GM23248 (cell line): Measurements from ENCODE around the gene ANKRD18B.
"Not testable (repeated sequence)": the region's sequence is repeated elsewhere in the genome, so short reads cannot be mapped to it uniquely, and the experiment has no call there.

Source experiments
- EZH2 ChIP-seq: fragments of 200-600 bp; sonication (generic); IDR thresholded peaks from 2 replicates; pipeline ENCODE4 v1.6.1; 2018; ENCODE audit warnings: antibody characterized with exemption, mild to moderate bottlenecking; ENCODE audit not compliant: insufficient read depth, poor library complexity, severe bottlenecking
- EZH2phosphoT487 ChIP-seq: fragments of 200-600 bp; sonication (generic); IDR thresholded peaks from 2 replicates; pipeline ENCODE4 v1.6.1; 2018; ENCODE audit warnings: antibody characterized with exemption, moderate library complexity, mild to moderate bottlenecking, low read depth; ENCODE audit not compliant: insufficient read depth

GRCh38 chr9:33512535-33512934, 11.5 kb upstream of the ANKRD18B start:
- not testable (repeated sequence) for TF ChIP-seq EZH2phosphoT487, EZH2
